BJ (cell line): ENCODE data around the gene WDR7. TPM values are rescaled to one million over a fixed set of nuclear protein-coding genes. Genes with fewer than 3 reads are reported as not detected.

Source experiments
- CTCF ChIA-PET: fragments of 350-600 bp; formaldehyde crosslinking; extraction: SDS; loops from one replicate; lab custom pipeline; 2021; ENCODE audit warnings: antibody characterized with exemption, inconsistent platforms; lab: Yijun Ruan, JAX
- POLR2A ChIA-PET: fragments of 300-600 bp; sonication (Branson Sonifier 250); formaldehyde crosslinking; extraction: SDS; loops from one replicate; lab custom pipeline; 2021; ENCODE audit warnings: antibody characterized with exemption; lab: Charles Lee
- DNase-seq: peaks from one replicate; pipeline ENCODE4 v3.0.0-alpha.2; 2011; ENCODE audit warnings: low read depth
- H3K27me3 ChIP-seq: 2 replicates; pipeline ENCODE4 v1.6.0; 2011; ENCODE audit warnings: low read length; ENCODE audit not compliant: control insufficient read depth, insufficient read depth
- H3K36me3 ChIP-seq: 2 replicates; pipeline ENCODE4 v1.5.1; 2011; ENCODE audit warnings: low read length; ENCODE audit not compliant: control insufficient read depth, insufficient read depth
- H3K4me3 ChIP-seq: 2 replicates; pipeline ENCODE4 v1.5.1; 2011; ENCODE audit warnings: low read depth, mild to moderate bottlenecking, control low read depth, low read length
- CTCF ChIP-seq: IDR thresholded peaks from 2 replicates; pipeline ENCODE4 v1.5.1; 2011; ENCODE audit warnings: low read depth, mild to moderate bottlenecking, control low read depth, inconsistent platforms, low read length, moderate library complexity; ENCODE audit not compliant: insufficient read depth
- polyA plus RNA-seq: library from polyadenylated mRNA; depleted of rRNA; stranded (reverse); fragments of >200 nt; gene quantifications from 2 replicates; pipeline ENCODE4 v1.2.3, GENCODE V29; 2011

The WDR7 gene
- polyA plus RNA-seq, 1 experiment: 9.7 TPM

GRCh38 chr18:56789889-56790180 is 138.7 kb downstream of the WDR7 start:
- CTCF ChIA-PET: interaction anchor here (0.7 to 1.5 kb wide), 3 partner anchors 17 to 38 kb away, joined by 3 read pairs; no protein-coding TSS in a partner anchor
- no peaks in the 10 kb centered on the region; the same call in 1 of the 2 replicates for H3K36me3 ChIP-seq

GRCh38 chr18:56795381-56795780 is 144.2 kb downstream of the WDR7 start:
- CTCF ChIA-PET: interaction anchor here (0.6 kb wide), 1 partner anchor 454 kb away, joined by 3 read pairs; no protein-coding TSS in a partner anchor
- no peaks in the 10 kb centered on the region for H3K27me3 ChIP-seq
- no peaks in the 10 kb centered on the region for H3K36me3 ChIP-seq
- no peak overlapping the region for H3K4me3 ChIP-seq
- no peak for DNase-seq
- TF ChIP-seq CTCF: no peak
- POLR2A ChIA-PET: no interaction called here

More at GRCh38 chr18:56789889-56790180, 138.7 kb downstream of the WDR7 start:
- no peak for DNase-seq
- TF ChIP-seq CTCF: no peak
- Histone ChIP-seq H3K27me3 (no peaks in the 10 kb centered on the region), H3K4me3 (no peak overlapping the region)
- POLR2A ChIA-PET: no interaction called here

- no peak for DNase-seq
- ChIA-PET CTCF (no interaction called here), POLR2A (no interaction called here)
- no peak for TF ChIP-seq CTCF
- Histone ChIP-seq H3K27me3 (no peaks in the 10 kb centered on the region), H3K4me3 (no peak overlapping the region), H3K36me3 (no peaks in the 10 kb centered on the region)
These were observed 148.6 kb downstream of the WDR7 start for GRCh38 chr18:56799756-56800155.

GRCh38 chr18:56803051-56803450 is 151.9 kb downstream of the WDR7 start:
- DNase-seq: no peak
- ChIA-PET POLR2A (no interaction called here), CTCF (no interaction called here)
- TF ChIP-seq CTCF: no peak
- Histone ChIP-seq H3K4me3 (no peak overlapping the region), H3K27me3 (no peaks in the 10 kb centered on the region), H3K36me3 (no peaks in the 10 kb centered on the region)

GRCh38 chr18:56804395-56804794 is 153.2 kb downstream of the WDR7 start:
- no peak for TF ChIP-seq CTCF
- POLR2A ChIA-PET: no interaction called here
- Histone ChIP-seq H3K27me3 (no peaks in the 10 kb centered on the region), H3K4me3 (no peak overlapping the region), H3K36me3 (no peaks in the 10 kb centered on the region)
- DNase-seq: no peak
- CTCF ChIA-PET: no interaction called here
